ENCODE measurements around the gene CDH20. TPM values are rescaled to one million over a fixed set of nuclear protein-coding genes. Genes with fewer than 3 reads are reported as not detected.

CDH20 gene
- total RNA-seq, 3 donors from 2014 or later = not detected

DNA sequence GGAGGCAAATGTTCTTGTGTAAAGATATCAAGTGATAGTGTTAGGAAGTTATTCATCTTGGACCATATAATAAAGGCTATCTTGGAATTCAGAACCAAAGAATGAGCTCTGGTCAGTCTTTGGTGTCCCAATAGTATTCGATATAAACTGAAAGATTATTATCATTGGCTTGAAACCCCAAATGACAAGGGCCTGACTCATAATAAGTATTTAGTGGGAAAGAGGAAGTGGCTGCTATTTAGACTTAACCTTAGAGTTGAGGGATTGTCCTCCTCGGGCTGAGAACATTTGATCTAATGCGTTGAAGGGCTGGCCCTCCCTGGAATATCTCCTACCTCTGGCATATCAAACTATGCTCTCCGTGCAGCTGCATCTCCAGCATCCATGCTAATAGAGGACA is 67.5 kb downstream of the CDH20 start:
- Histone ChIP-seq H3K9me3 (no peaks in the 10 kb centered on the region), H3K36me3 (ENCODE audit: low read depth) (no peaks in the 10 kb centered on the region), H3K4me3 (no peak overlapping the region), H3K4me1 (ENCODE audit: low read depth) (no peaks in the 10 kb centered on the region)
- DNase-seq (no peak), ATAC-seq (no peak)
- TF ChIP-seq CTCF (IDR thresholded peaks at IDR 0.05) = no peak
- intact Hi-C loops (cut with DNase I, micrococcal nuclease) = no loop called here

- no peak overlapping the region for H3K4me3 ChIP-seq
- H3K9me3 ChIP-seq = no peaks in the 10 kb centered on the region
- no peak for TF ChIP-seq CTCF (IDR thresholded peaks at IDR 0.05)
- H3K36me3 ChIP-seq (ENCODE audit: low read depth) = no peaks in the 10 kb centered on the region
- DNase-seq (no peak), ATAC-seq (no peak)
- no peaks in the 10 kb centered on the region for H3K4me1 ChIP-seq (ENCODE audit: low read depth)
- intact Hi-C loops (cut with DNase I, micrococcal nuclease) = no loop called here
Measured at GRCh38 chr18:61402726-61403125, 69.5 kb downstream of the CDH20 start.

GRCh38 chr18:61413396-61413795 is 80.2 kb downstream of the CDH20 start:
- no peak overlapping the region for H3K4me3 ChIP-seq
- ATAC-seq (no peak), DNase-seq (no peak)
- no peaks in the 10 kb centered on the region for H3K4me1 ChIP-seq (ENCODE audit: low read depth)
- no peak for TF ChIP-seq CTCF (IDR thresholded peaks at IDR 0.05)
- H3K9me3 ChIP-seq = no peaks in the 10 kb centered on the region
- intact Hi-C loops (cut with DNase I, micrococcal nuclease) = no loop called here
- no peaks in the 10 kb centered on the region for H3K36me3 ChIP-seq (ENCODE audit: low read depth)

- intact Hi-C loops (cut with DNase I, micrococcal nuclease) = no loop called here
- H3K4me3 ChIP-seq = no peak overlapping the region
- DNase-seq (no peak), ATAC-seq (no peak)
- H3K9me3 ChIP-seq = no peaks in the 10 kb centered on the region
- H3K36me3 ChIP-seq (ENCODE audit: low read depth) = no peaks in the 10 kb centered on the region
- no peaks in the 10 kb centered on the region for H3K4me1 ChIP-seq (ENCODE audit: low read depth)
- TF ChIP-seq CTCF (IDR thresholded peaks at IDR 0.05) = no peak
Measured at GRCh38 chr18:61414086-61414485, 80.9 kb downstream of the CDH20 start.

GRCh38 chr18:61419763-61420162 is 86.5 kb downstream of the CDH20 start:
- DNase-seq (no peak), ATAC-seq (no peak)
- no peak for TF ChIP-seq CTCF (IDR thresholded peaks at IDR 0.05)
- no peaks in the 10 kb centered on the region for H3K36me3 ChIP-seq (ENCODE audit: low read depth)
- H3K9me3 ChIP-seq = no peaks in the 10 kb centered on the region
- H3K4me1 ChIP-seq (ENCODE audit: low read depth) = no peaks in the 10 kb centered on the region
- intact Hi-C loops (cut with DNase I, micrococcal nuclease) = no loop called here
- no peak overlapping the region for H3K4me3 ChIP-seq

DNA sequence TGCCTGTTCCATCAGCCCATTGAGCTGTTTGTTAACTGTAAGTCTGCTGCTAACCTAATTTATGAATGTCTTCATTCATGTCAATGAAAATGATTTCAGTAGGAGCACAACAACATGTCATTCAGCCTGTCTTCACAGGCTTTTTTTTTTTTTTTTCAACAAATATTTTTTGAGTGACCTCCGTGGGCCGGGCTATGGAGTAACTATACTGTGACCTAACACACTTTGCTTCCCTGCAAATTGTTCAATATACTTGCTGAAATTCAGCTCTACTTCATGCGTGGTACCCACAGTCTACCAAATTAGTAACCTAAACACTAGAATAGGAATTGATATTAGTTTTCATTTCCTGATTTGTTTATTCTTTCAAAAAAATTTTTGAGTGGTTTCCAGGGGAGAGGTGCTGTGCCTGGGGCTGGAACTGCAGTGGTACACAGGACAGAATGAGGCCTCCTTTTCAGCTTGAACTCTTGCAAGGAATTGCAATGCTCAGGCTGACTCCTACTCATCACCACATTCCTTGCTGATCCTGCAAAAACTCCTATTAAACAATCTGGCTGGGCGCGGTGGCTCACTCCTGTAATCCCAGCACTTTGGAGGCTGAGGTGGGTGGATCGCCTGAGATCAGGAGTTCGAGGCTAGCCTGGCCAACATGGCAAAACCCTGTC is 87.1 kb downstream of the CDH20 start:
- intact Hi-C loops (cut with DNase I, micrococcal nuclease) = no loop called here
- H3K4me1 ChIP-seq (ENCODE audit: low read depth) = no peaks in the 10 kb centered on the region
- DNase-seq (no peak), ATAC-seq (no peak)
- H3K36me3 ChIP-seq (ENCODE audit: low read depth) = no peaks in the 10 kb centered on the region
- no peak overlapping the region for H3K4me3 ChIP-seq
- no peaks in the 10 kb centered on the region for H3K9me3 ChIP-seq
- TF ChIP-seq CTCF (IDR thresholded peaks at IDR 0.05) = no peak
